CD14-positive monocyte (primary cell): ENCODE measurements around the gene PPP1R1C. TPM values are rescaled to one million over a fixed set of nuclear protein-coding genes. Genes with fewer than 3 reads are reported as not detected.

Source experiments
- DNase-seq, 3 donors: peaks; one replicate each; pipeline ENCODE4 v3.0.0-alpha.2; 2011 to 2022
- H2AFZ ChIP-seq: 2 replicates; pipeline ENCODE4 v1.6.0; 2012; ENCODE audit warnings: mild to moderate bottlenecking, low read depth, low read length, inconsistent platforms; ENCODE audit not compliant: insufficient read depth, poor library complexity, severe bottlenecking
- H3K27ac ChIP-seq, 2 donors: 1 replicate in 1 of 2; 2 replicates in 1 of 2; pipeline ENCODE4 v1.5.1; 2012 to 2013; ENCODE audit warnings: low read length in 2 of 2, control low read depth in 1 of 2, inconsistent platforms in 1 of 2, low read depth in 1 of 2, mild to moderate bottlenecking in 1 of 2
- H3K27me3 ChIP-seq, 2 donors: one replicate each; pipeline versions ENCODE4 v1.6.0 to v1.6.1; 2011 to 2013; ENCODE audit warnings: low read length in 2 of 2; ENCODE audit not compliant: control insufficient read depth in 2 of 2, insufficient read depth in 2 of 2
- H3K36me3 ChIP-seq, 2 donors: replicated peaks in 1 of 2; 1 replicate in 1 of 2; 2 replicates in 1 of 2; pipeline versions ENCODE4 v1.5.1 to v1.6.1; 2012 to 2013; ENCODE audit warnings: low read length in 2 of 2, control low read depth in 1 of 2, inconsistent platforms in 1 of 2, mild to moderate bottlenecking in 1 of 2; ENCODE audit not compliant: insufficient read depth in 2 of 2, control insufficient read depth in 1 of 2
- H3K4me1 ChIP-seq, 2 donors: 1 replicate in 1 of 2; 2 replicates in 1 of 2; pipeline versions ENCODE4 v1.5.1 to v1.6.1; 2012 to 2013; ENCODE audit warnings: low read length in 2 of 2, control low read depth in 1 of 2, inconsistent platforms in 1 of 2, mild to moderate bottlenecking in 1 of 2, moderate library complexity in 1 of 2; ENCODE audit not compliant: insufficient read depth in 2 of 2, control insufficient read depth in 1 of 2
- H3K4me2 ChIP-seq: replicated peaks from 2 replicates; pipeline ENCODE3; 2012; ENCODE audit warnings: low read length, moderate library complexity, mild to moderate bottlenecking; ENCODE audit not compliant: poor library complexity, severe bottlenecking; ENCODE audit errors: extremely low read depth
- H3K4me3 ChIP-seq, 3 experiments: fragments of 200-600 bp in 1 of 3; sonication (generic) in 1 of 3; replicated peaks in 1 of 3; 1 replicate in 2 of 3; 2 replicates in 1 of 3; pipeline ENCODE4 v1.5.1; 2011 to 2013; ENCODE audit warnings: low read length in 3 of 3, mild to moderate bottlenecking in 3 of 3, control low read depth in 2 of 3, low read depth in 2 of 3, inconsistent platforms in 1 of 3, moderate library complexity in 1 of 3
- H3K79me2 ChIP-seq: 2 replicates; pipeline ENCODE4 v1.6.0; 2012; ENCODE audit warnings: mild to moderate bottlenecking, control low read depth, inconsistent platforms, low read length, moderate library complexity; ENCODE audit not compliant: insufficient read depth
- H3K9ac ChIP-seq: 2 replicates; pipeline ENCODE4 v1.6.0; 2017; ENCODE audit warnings: low read length, mild to moderate bottlenecking; ENCODE audit not compliant: insufficient read depth, poor library complexity, severe bottlenecking
- H3K9me3 ChIP-seq, 2 donors: replicated peaks in 1 of 2; 1 replicate in 1 of 2; 2 replicates in 1 of 2; pipeline versions ENCODE4 v1.5.1 to v1.6.1; 2012 to 2013; ENCODE audit warnings: low read length in 2 of 2, control low read depth in 1 of 2; ENCODE audit not compliant: control insufficient read depth in 1 of 2, insufficient read depth in 1 of 2
- H4K20me1 ChIP-seq: 2 replicates; pipeline ENCODE4 v1.6.0; 2012; ENCODE audit warnings: mild to moderate bottlenecking, low read length, control low read depth, moderate library complexity; ENCODE audit not compliant: insufficient read depth
- H3K27ac Mint-ChIP-seq, 7 donors: one replicate each; pipeline ENCODE4 v1.8.0; 2020; ENCODE audit warnings: mild to moderate bottlenecking in 7 of 7, mixed read lengths in 7 of 7, moderate library complexity in 6 of 7, inconsistent platforms in 2 of 7
- H3K27me3 Mint-ChIP-seq, 3 donors: one replicate each; pipeline ENCODE4 v1.8.0; 2021 to 2022; ENCODE audit warnings: low read depth in 3 of 3, mild to moderate bottlenecking in 3 of 3, mixed read lengths in 3 of 3, moderate library complexity in 3 of 3, inconsistent platforms in 1 of 3
- H3K36me3 Mint-ChIP-seq, 2 donors: one replicate each; pipeline ENCODE4 v1.8.0; 2020; ENCODE audit warnings: mixed read lengths in 2 of 2, inconsistent platforms in 1 of 2, mild to moderate bottlenecking in 1 of 2
- H3K4me1 Mint-ChIP-seq: one replicate; pipeline ENCODE4 v1.8.0; 2020; ENCODE audit warnings: mild to moderate bottlenecking, mixed read lengths
- H3K4me3 Mint-ChIP-seq, 2 donors: one replicate each; pipeline ENCODE4 v1.8.0; 2020; ENCODE audit warnings: mild to moderate bottlenecking in 2 of 2, mixed read lengths in 2 of 2, moderate library complexity in 1 of 2
- H3K9me3 Mint-ChIP-seq, 7 donors: one replicate each; pipeline ENCODE4 v1.8.0; 2020 to 2022; ENCODE audit warnings: mixed read lengths in 7 of 7, mild to moderate bottlenecking in 6 of 7, moderate library complexity in 6 of 7, inconsistent platforms in 2 of 7
- CTCF ChIP-seq: fragments of 200-600 bp; IDR thresholded peaks from one replicate; pipeline ENCODE4 v1.8.0; 2022; ENCODE audit warnings: antibody characterized with exemption, mild to moderate bottlenecking
- WGBS: methylation state at CpG from one replicate; pipeline ENCODE4 v1.1.5; 2013; ENCODE audit warnings: missing lambda C conversion rate; ENCODE audit not compliant: insufficient coverage; 5-methylcytosine and 5-hydroxymethylcytosine counted together
- intact Hi-C, 2 donors: fragments of 100-400 bp; cut with micrococcal nuclease; formaldehyde crosslinking; loops; one replicate each; pipeline versions ENCODE4 v1.15.0 to v1.15.1; 2023
- polyA plus RNA-seq, 3 donors: library from polyadenylated mRNA; depleted of rRNA in 1 of 3; unstranded in 2 of 3; stranded (reverse) in 1 of 3; fragments of 300-500 nt in 2 of 3; fragments of >200 nt in 1 of 3; fragmentation: Illumina TruSeq in 2 of 3; gene quantifications; 1 replicate in 2 of 3; 2 replicates in 1 of 3; pipeline ENCODE4 v1.2.3, GENCODE V29; 2012 to 2021

PPP1R1C gene
- polyA plus RNA-seq, 3 donors: not detected

- Histone ChIP-seq H3K4me3 (no peak overlapping the region), H3K36me3 (no peaks in the 10 kb centered on the region), H4K20me1 (no peaks in the 10 kb centered on the region), H2AFZ (no peak overlapping the region), H3K27me3 (no peaks in the 10 kb centered on the region), H3K4me2 (no peak overlapping the region), H3K27ac (no peak overlapping the region), H3K4me1 (no peaks in the 10 kb centered on the region), H3K9me3 (no peaks in the 10 kb centered on the region), H3K79me2 (no peaks in the 10 kb centered on the region), H3K9ac (no peak overlapping the region)
- no peak overlapping the region for H3K4me3 Mint-ChIP-seq
- peaks cover 3% of the 10 kb centered on the region for H3K4me1 Mint-ChIP-seq
- no peak for DNase-seq
- no peak for TF ChIP-seq CTCF
- H3K27me3 Mint-ChIP-seq: no peaks in the 10 kb centered on the region
- no peaks in the 10 kb centered on the region for H3K36me3 Mint-ChIP-seq
- intact Hi-C loops: loop anchor here in 1 of 2 donors (10.0 kb wide), 1 partner anchor 325 kb away; no protein-coding TSS in a partner anchor
- H3K27ac Mint-ChIP-seq: no peak overlapping the region
- H3K9me3 Mint-ChIP-seq: peaks cover 0 to 2% (median 0%) of the 10 kb centered on the region in 7 donors
- 100% methylated on average over 1 of the region's 2 CpGs for WGBS
Measured at GRCh38 chr2:182069908-182070307, 84.3 kb downstream of the PPP1R1C start.

- intact Hi-C loops: loop anchor here in 1 of 2 donors (10.0 kb wide), 1 partner anchor 326 kb away; no protein-coding TSS in a partner anchor
- DNase-seq: no peak
- Histone ChIP-seq H3K36me3 (no peaks in the 10 kb centered on the region), H3K79me2 (no peaks in the 10 kb centered on the region), H3K4me2 (no peak overlapping the region), H3K4me3 (no peak overlapping the region), H3K27me3 (no peaks in the 10 kb centered on the region), H3K9ac (no peak overlapping the region), H3K4me1 (no peaks in the 10 kb centered on the region), H3K9me3 (no peaks in the 10 kb centered on the region), H4K20me1 (no peaks in the 10 kb centered on the region), H3K27ac (no peak overlapping the region), H2AFZ (no peak overlapping the region)
- H3K36me3 Mint-ChIP-seq: no peaks in the 10 kb centered on the region
- 100% methylated on average over 1 of the region's 2 CpGs for WGBS
- peaks cover 3% of the 10 kb centered on the region for H3K4me1 Mint-ChIP-seq
- no peak for TF ChIP-seq CTCF
- H3K27me3 Mint-ChIP-seq: no peaks in the 10 kb centered on the region
- peaks cover 0 to 2% (median 0%) of the 10 kb centered on the region in 7 donors for H3K9me3 Mint-ChIP-seq
- H3K4me3 Mint-ChIP-seq: no peak overlapping the region
- no peak overlapping the region for H3K27ac Mint-ChIP-seq
Measured at GRCh38 chr2:182070736-182071135, 85.1 kb downstream of the PPP1R1C start.
